ENCODE data around the gene BAIAP3.

DNA sequence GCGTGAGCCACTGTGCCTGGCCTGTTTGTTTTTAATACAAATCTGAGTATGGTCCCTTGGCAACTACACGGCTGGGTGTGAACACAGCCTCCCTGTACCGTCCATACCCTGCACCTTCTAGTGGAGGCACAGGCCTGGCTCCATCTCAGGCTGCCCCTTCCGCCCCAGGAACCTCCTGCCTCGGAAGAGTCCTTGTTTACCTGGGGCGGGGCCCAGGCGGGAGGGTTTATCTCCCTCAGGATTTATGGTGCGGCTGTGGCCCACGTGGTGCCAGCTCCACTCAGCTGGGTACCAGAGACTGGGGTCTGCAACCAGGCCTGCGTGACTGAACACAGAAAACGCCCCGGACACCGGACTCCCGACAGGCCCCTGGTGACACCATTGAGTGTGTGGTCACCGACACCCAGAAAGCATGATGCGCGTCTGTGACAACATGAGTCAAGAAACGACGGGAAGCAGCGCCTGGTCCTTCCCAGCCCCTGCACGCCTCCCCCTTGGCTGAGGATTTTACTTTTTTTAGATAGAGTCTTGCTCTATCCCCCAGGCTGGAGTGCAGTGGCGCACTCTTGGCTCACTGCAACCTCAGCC is 62.1 kb downstream of the BAIAP3 start:
- TF ChIP-seq POLR2AphosphoS5 (IDR thresholded peaks at IDR 0.05; ENCODE audit: borderline replicate concordance, low read depth, low read length) (no peak), EZH2 (IDR thresholded peaks at IDR 0.05) (no peak)

Measured in SK-N-MC (cell line).